ENCODE results near the gene DST.

Gene DST

GRCh38 chr6:56495654-56496053 is 147.0 kb downstream of the DST start:
- H3K27me3 ChIP-seq (ENCODE audit: control insufficient read depth in 3 of 3, insufficient read depth in 3 of 3, low read depth in 1 of 3, low read length in 3 of 3): no peaks in the 10 kb centered on the region
- WGBS, 2 donors (ENCODE audit: extremely low coverage in 2 of 2, insufficient read length in 2 of 2, insufficient replicate concordance in 1 of 2): 100% methylated on average over 1 of the region's 3 CpGs; no CpG with 5 or more reads in 1 of the 2 donors
- H3K4ac ChIP-seq (ENCODE audit: low read length): no peak overlapping the region

GRCh38 chr6:56491606-56492328 is 150.9 kb downstream of the DST start:
- Histone ChIP-seq H3K4me2 (ENCODE audit: insufficient read depth, low read length, poor library complexity, severe bottlenecking) (no peak overlapping the region), H4K91ac (ENCODE audit: low read depth, low read length, poor library complexity) (no peak overlapping the region), H3K27me3 (ENCODE audit: control insufficient read depth in 3 of 3, insufficient read depth in 3 of 3, low read depth in 1 of 3, low read length in 3 of 3) (no peaks in the 10 kb centered on the region), H3K4me3 (ENCODE audit: low read length in 2 of 2) (no peak overlapping the region), H2BK15ac (ENCODE audit: low read length) (no peak overlapping the region), H3K36me3 (replicated peaks in 1 of 2; ENCODE audit: control insufficient read depth in 2 of 2, insufficient read depth in 2 of 2, low read length in 2 of 2) (peaks cover 11 to 82% of the 10 kb centered on the region in 2 donors), H3K23ac (ENCODE audit: low read depth, low read length, poor library complexity) (no peak overlapping the region), H4K8ac (ENCODE audit: low read depth, low read length) (no peak overlapping the region), H3K79me1 (ENCODE audit: low read depth, low read length) (no peaks in the 10 kb centered on the region), H3K9me3 (replicated peaks in 1 of 2; ENCODE audit: control insufficient read depth in 2 of 2, insufficient read depth in 1 of 2, low read depth in 1 of 2, low read length in 2 of 2) (peaks cover 0 to under 1% of the 10 kb centered on the region in 2 donors), H3K27ac (replicated peaks; ENCODE audit: low read length) (no peak overlapping the region), H2BK12ac (ENCODE audit: low read length) (no peak overlapping the region), H3K9ac (ENCODE audit: low read depth, low read length, poor library complexity) (no peak overlapping the region), H3K4ac (ENCODE audit: low read length) (no peak overlapping the region), H3K4me1 (ENCODE audit: control insufficient read depth in 2 of 2, insufficient read depth in 1 of 2, low read depth in 1 of 2, low read length in 2 of 2) (peaks cover 0 to 1% of the 10 kb centered on the region in 2 donors), H3K14ac (ENCODE audit: low read length) (no peak overlapping the region), H2AK5ac (ENCODE audit: low read depth, low read length) (no peak overlapping the region), H2AFZ (ENCODE audit: low read length) (no peak overlapping the region), H3K18ac (ENCODE audit: low read length) (no peak overlapping the region), H2BK120ac (ENCODE audit: low read depth, low read length) (no peak overlapping the region), H2BK5ac (ENCODE audit: low read length) (no peak overlapping the region)
- no CpG with 5 or more reads among the region's 4 CpGs for WGBS, 2 donors (ENCODE audit: extremely low coverage in 2 of 2, insufficient read length in 2 of 2, insufficient replicate concordance in 1 of 2)
- DNase-seq (ENCODE audit: low spot score): no peak

More at GRCh38 chr6:56495654-56496053, 147.0 kb downstream of the DST start:
- Histone ChIP-seq H3K4me2 (ENCODE audit: insufficient read depth, low read length, poor library complexity, severe bottlenecking) (no peak overlapping the region), H2BK15ac (ENCODE audit: low read length) (no peak overlapping the region), H4K8ac (ENCODE audit: low read depth, low read length) (no peak overlapping the region), H3K23ac (ENCODE audit: low read depth, low read length, poor library complexity) (no peak overlapping the region), H2BK5ac (ENCODE audit: low read length) (no peak overlapping the region), H2BK120ac (ENCODE audit: low read depth, low read length) (no peak overlapping the region), H3K4me1 (ENCODE audit: control insufficient read depth in 2 of 2, insufficient read depth in 1 of 2, low read depth in 1 of 2, low read length in 2 of 2) (peaks cover 0 to 1% of the 10 kb centered on the region in 2 donors), H3K36me3 (replicated peaks in 1 of 2; ENCODE audit: control insufficient read depth in 2 of 2, insufficient read depth in 2 of 2, low read length in 2 of 2) (peaks cover 11 to 82% of the 10 kb centered on the region in 2 donors), H2AFZ (ENCODE audit: low read length) (no peak overlapping the region), H2BK12ac (ENCODE audit: low read length) (no peak overlapping the region), H3K4me3 (ENCODE audit: low read length in 2 of 2) (no peak overlapping the region), H3K9ac (ENCODE audit: low read depth, low read length, poor library complexity) (no peak overlapping the region), H3K79me1 (ENCODE audit: low read depth, low read length) (no peaks in the 10 kb centered on the region), H3K27ac (replicated peaks; ENCODE audit: low read length) (no peak overlapping the region), H3K18ac (ENCODE audit: low read length) (no peak overlapping the region), H2AK5ac (ENCODE audit: low read depth, low read length) (no peak overlapping the region), H3K14ac (ENCODE audit: low read length) (no peak overlapping the region), H3K9me3 (replicated peaks in 1 of 2; ENCODE audit: control insufficient read depth in 2 of 2, insufficient read depth in 1 of 2, low read depth in 1 of 2, low read length in 2 of 2) (no peaks in the 10 kb centered on the region), H4K91ac (ENCODE audit: low read depth, low read length, poor library complexity) (no peak overlapping the region)
- no peak for DNase-seq (ENCODE audit: low spot score)

GRCh38 chr6:56490993-56491392 is 151.7 kb downstream of the DST start:
- no peak overlapping the region for H2BK5ac ChIP-seq (ENCODE audit: low read length)

GRCh38 chr6:56489559-56489958 is 153.1 kb downstream of the DST start:
- no peak overlapping the region for H2BK5ac ChIP-seq (ENCODE audit: low read length)
- no peak overlapping the region for H3K4ac ChIP-seq (ENCODE audit: low read length)
- no peak overlapping the region for H4K8ac ChIP-seq (ENCODE audit: low read depth, low read length)
- peaks cover 0 to 5% of the 10 kb centered on the region in 2 donors for H3K9me3 ChIP-seq (replicated peaks in 1 of 2; ENCODE audit: control insufficient read depth in 2 of 2, insufficient read depth in 1 of 2, low read depth in 1 of 2, low read length in 2 of 2)
- H3K27ac ChIP-seq (replicated peaks; ENCODE audit: low read length): no peak overlapping the region
- DNase-seq (ENCODE audit: low spot score): no peak
- no peak overlapping the region for H2BK15ac ChIP-seq (ENCODE audit: low read length)
- no peaks in the 10 kb centered on the region for H3K27me3 ChIP-seq (ENCODE audit: control insufficient read depth in 3 of 3, insufficient read depth in 3 of 3, low read depth in 1 of 3, low read length in 3 of 3)
- H3K4me3 ChIP-seq (ENCODE audit: low read length in 2 of 2): no peak overlapping the region
- H2AFZ ChIP-seq (ENCODE audit: low read length): no peak overlapping the region
- H3K36me3 ChIP-seq (replicated peaks in 1 of 2; ENCODE audit: control insufficient read depth in 2 of 2, insufficient read depth in 2 of 2, low read length in 2 of 2): peaks cover 15 to 86% of the 10 kb centered on the region in 2 donors
- no peak overlapping the region for H3K14ac ChIP-seq (ENCODE audit: low read length)
- peaks cover 0 to 1% of the 10 kb centered on the region in 2 donors for H3K4me1 ChIP-seq (ENCODE audit: control insufficient read depth in 2 of 2, insufficient read depth in 1 of 2, low read depth in 1 of 2, low read length in 2 of 2)
- no peak overlapping the region for H4K91ac ChIP-seq (ENCODE audit: low read depth, low read length, poor library complexity)
- no peaks in the 10 kb centered on the region for H3K79me1 ChIP-seq (ENCODE audit: low read depth, low read length)
- no peak overlapping the region for H3K9ac ChIP-seq (ENCODE audit: low read depth, low read length, poor library complexity)
- no peak overlapping the region for H3K4me2 ChIP-seq (ENCODE audit: insufficient read depth, low read length, poor library complexity, severe bottlenecking)
- no peak overlapping the region for H2BK120ac ChIP-seq (ENCODE audit: low read depth, low read length)
- H3K18ac ChIP-seq (ENCODE audit: low read length): no peak overlapping the region
- H2BK12ac ChIP-seq (ENCODE audit: low read length): no peak overlapping the region
- H3K23ac ChIP-seq (ENCODE audit: low read depth, low read length, poor library complexity): no peak overlapping the region
- H2AK5ac ChIP-seq (ENCODE audit: low read depth, low read length): no peak overlapping the region

More at GRCh38 chr6:56490993-56491392, 151.7 kb downstream of the DST start:
- Histone ChIP-seq H3K4ac (ENCODE audit: low read length) (no peak overlapping the region), H3K4me3 (ENCODE audit: low read length in 2 of 2) (no peak overlapping the region), H3K4me1 (ENCODE audit: control insufficient read depth in 2 of 2, insufficient read depth in 1 of 2, low read depth in 1 of 2, low read length in 2 of 2) (peaks cover 0 to 1% of the 10 kb centered on the region in 2 donors), H3K36me3 (replicated peaks in 1 of 2; ENCODE audit: control insufficient read depth in 2 of 2, insufficient read depth in 2 of 2, low read length in 2 of 2) (peaks cover 13 to 81% of the 10 kb centered on the region in 2 donors), H3K9ac (ENCODE audit: low read depth, low read length, poor library complexity) (no peak overlapping the region), H3K9me3 (replicated peaks in 1 of 2; ENCODE audit: control insufficient read depth in 2 of 2, insufficient read depth in 1 of 2, low read depth in 1 of 2, low read length in 2 of 2) (peaks cover 0 to 5% of the 10 kb centered on the region in 2 donors), H3K23ac (ENCODE audit: low read depth, low read length, poor library complexity) (no peak overlapping the region), H3K27me3 (ENCODE audit: control insufficient read depth in 3 of 3, insufficient read depth in 3 of 3, low read depth in 1 of 3, low read length in 3 of 3) (no peaks in the 10 kb centered on the region), H3K79me1 (ENCODE audit: low read depth, low read length) (no peaks in the 10 kb centered on the region), H2AK5ac (ENCODE audit: low read depth, low read length) (no peak overlapping the region), H3K4me2 (ENCODE audit: insufficient read depth, low read length, poor library complexity, severe bottlenecking) (no peak overlapping the region), H2BK15ac (ENCODE audit: low read length) (no peak overlapping the region), H4K8ac (ENCODE audit: low read depth, low read length) (no peak overlapping the region), H3K27ac (replicated peaks; ENCODE audit: low read length) (no peak overlapping the region), H3K14ac (ENCODE audit: low read length) (no peak overlapping the region), H3K18ac (ENCODE audit: low read length) (no peak overlapping the region), H2AFZ (ENCODE audit: low read length) (no peak overlapping the region), H2BK120ac (ENCODE audit: low read depth, low read length) (no peak overlapping the region), H4K91ac (ENCODE audit: low read depth, low read length, poor library complexity) (no peak overlapping the region), H2BK12ac (ENCODE audit: low read length) (no peak overlapping the region)
- WGBS, 2 donors (ENCODE audit: extremely low coverage in 2 of 2, insufficient read length in 2 of 2, insufficient replicate concordance in 1 of 2): no CpG with 5 or more reads among the region's 2 CpGs
- no peak for DNase-seq (ENCODE audit: low spot score)

Measured in neuronal stem cell (in vitro differentiated cells).